Neuronal stem cell (in vitro differentiated cells): Measurements from ENCODE around the gene GPR17.

Experiments
- DNase-seq: peaks from one replicate; pipeline ENCODE4 v3.0.0-alpha.2; 2013; ENCODE audit warnings: low spot score
- H2AFZ ChIP-seq: one replicate; pipeline ENCODE4 v1.6.1; 2013; ENCODE audit warnings: mild to moderate bottlenecking, low read length, inconsistent platforms
- H2AK5ac ChIP-seq: 2 replicates; pipeline ENCODE4 v1.6.1; 2013; ENCODE audit warnings: low read depth, mild to moderate bottlenecking, inconsistent platforms, low read length, moderate library complexity, mixed read lengths
- H2BK120ac ChIP-seq: 2 replicates; pipeline ENCODE4 v1.6.1; 2013; ENCODE audit warnings: low read depth, mild to moderate bottlenecking, inconsistent platforms, low read length, moderate library complexity, mixed read lengths
- H2BK12ac ChIP-seq: one replicate; pipeline ENCODE4 v1.6.1; 2013; ENCODE audit warnings: low read length, inconsistent platforms
- H2BK15ac ChIP-seq: 2 replicates; pipeline ENCODE4 v1.6.1; 2013; ENCODE audit warnings: mild to moderate bottlenecking, low read length, inconsistent platforms, mixed read lengths
- H2BK5ac ChIP-seq: one replicate; pipeline ENCODE4 v1.6.1; 2013; ENCODE audit warnings: inconsistent platforms, mild to moderate bottlenecking, low read length, moderate library complexity
- H3K14ac ChIP-seq: one replicate; pipeline ENCODE4 v1.6.1; 2013; ENCODE audit warnings: low read length, inconsistent platforms
- H3K18ac ChIP-seq: 2 replicates; pipeline ENCODE4 v1.6.1; 2013; ENCODE audit warnings: low read length, inconsistent platforms
- H3K23ac ChIP-seq: 2 replicates; pipeline ENCODE4 v1.6.1; 2013; ENCODE audit warnings: low read depth, mild to moderate bottlenecking, mixed read lengths, low read length, inconsistent platforms; ENCODE audit not compliant: poor library complexity
- H3K27ac ChIP-seq: replicated peaks from 3 replicates; pipeline ENCODE4 v1.5.1; 2013; ENCODE audit warnings: low read length, inconsistent platforms
- H3K27me3 ChIP-seq, 3 experiments: 2 replicates each; pipeline ENCODE4 v1.6.1; 2013; ENCODE audit warnings: low read length in 3 of 3, mild to moderate bottlenecking in 2 of 3, inconsistent platforms in 1 of 3, low read depth in 1 of 3, mixed read lengths in 1 of 3, moderate library complexity in 1 of 3; ENCODE audit not compliant: control insufficient read depth in 3 of 3, insufficient read depth in 3 of 3
- H3K36me3 ChIP-seq, 2 donors: replicated peaks in 1 of 2; 2 replicates each; pipeline ENCODE4 v1.6.1; 2013; ENCODE audit warnings: low read length in 2 of 2; ENCODE audit not compliant: control insufficient read depth in 2 of 2, insufficient read depth in 2 of 2
- H3K4ac ChIP-seq: 2 replicates; pipeline ENCODE4 v1.6.1; 2013; ENCODE audit warnings: inconsistent platforms, mild to moderate bottlenecking, low read length, moderate library complexity
- H3K4me1 ChIP-seq, 2 donors: 1 replicate in 1 of 2; 2 replicates in 1 of 2; pipeline ENCODE4 v1.6.1; 2013; ENCODE audit warnings: low read length in 2 of 2, low read depth in 1 of 2; ENCODE audit not compliant: control insufficient read depth in 2 of 2, insufficient read depth in 1 of 2
- H3K4me2 ChIP-seq: one replicate; pipeline ENCODE4 v1.6.1; 2013; ENCODE audit warnings: mild to moderate bottlenecking, low read length, inconsistent platforms; ENCODE audit not compliant: insufficient read depth, poor library complexity, severe bottlenecking
- H3K4me3 ChIP-seq, 2 donors: 2 replicates each; pipeline ENCODE4 v1.5.1; 2013; ENCODE audit warnings: low read length in 2 of 2, mild to moderate bottlenecking in 2 of 2, inconsistent platforms in 1 of 2, moderate library complexity in 1 of 2
- H3K79me1 ChIP-seq: one replicate; pipeline ENCODE4 v1.6.1; 2013; ENCODE audit warnings: low read depth, mild to moderate bottlenecking, inconsistent platforms, low read length, moderate library complexity
- H3K9ac ChIP-seq: one replicate; pipeline ENCODE4 v1.6.1; 2013; ENCODE audit warnings: mild to moderate bottlenecking, low read depth, low read length, inconsistent platforms; ENCODE audit not compliant: poor library complexity
- H3K9me3 ChIP-seq, 2 donors: replicated peaks in 1 of 2; 2 replicates each; pipeline versions ENCODE3 to v1.6.1; 2013; ENCODE audit warnings: low read length in 2 of 2, mild to moderate bottlenecking in 2 of 2, inconsistent platforms in 1 of 2, low read depth in 1 of 2, mixed read lengths in 1 of 2, moderate library complexity in 1 of 2; ENCODE audit not compliant: control insufficient read depth in 2 of 2, insufficient read depth in 1 of 2
- H4K8ac ChIP-seq: one replicate; pipeline ENCODE4 v1.6.1; 2013; ENCODE audit warnings: low read depth, mild to moderate bottlenecking, inconsistent platforms, low read length, moderate library complexity
- H4K91ac ChIP-seq: one replicate; pipeline ENCODE4 v1.6.1; 2013; ENCODE audit warnings: low read length, low read depth, mild to moderate bottlenecking, inconsistent platforms; ENCODE audit not compliant: poor library complexity
- WGBS, 2 donors: extraction: QIAGEN DNeasy Blood & Tissue Kit; methylation state at CpG; one replicate each; pipeline ENCODE4 v1.1.7; 2013; ENCODE audit warnings: missing lambda C conversion rate in 2 of 2, mixed read lengths in 1 of 2; ENCODE audit not compliant: insufficient read length in 2 of 2, insufficient replicate concordance in 1 of 2; ENCODE audit errors: extremely low coverage in 2 of 2; 5-methylcytosine and 5-hydroxymethylcytosine counted together

Gene GPR17

GRCh38 chr2:127628767-127629614 is 17.0 kb upstream of the GPR17 start:
- Histone ChIP-seq H3K9me3 (no peaks in the 10 kb centered on the region), H4K91ac (no peak overlapping the region), H3K4ac (no peak overlapping the region), H3K4me2 (no peak overlapping the region), H3K18ac (peak overlapping the region; percentile 49), H3K4me3 (no peak overlapping the region), H2BK5ac (peak overlapping the region; percentile 61), H2BK15ac (no peak overlapping the region), H2BK12ac (peak overlapping the region; percentile 84), H3K27me3 (no peaks in the 10 kb centered on the region), H3K23ac (peak overlapping the region; percentile 53), H3K27ac (no peak overlapping the region), H3K9ac (no peak overlapping the region), H3K14ac (no peak overlapping the region), H2BK120ac (peak overlapping the region; percentile 41), H3K4me1 (no peaks in the 10 kb centered on the region), H3K79me1 (peaks cover 4% of the 10 kb centered on the region), H4K8ac (no peak overlapping the region), H3K36me3 (no peaks in the 10 kb centered on the region), H2AK5ac (no peak overlapping the region), H2AFZ (no peak overlapping the region)
- WGBS, 2 donors, result no CpG with 5 or more reads among the region's 17 CpGs
- DNase-seq, result no peak

GRCh38 chr2:127629637-127630036 is 16.3 kb upstream of the GPR17 start:
- H2AK5ac ChIP-seq, result no peak overlapping the region
- H3K9ac ChIP-seq, result no peak overlapping the region
- no peak overlapping the region for H3K18ac ChIP-seq
- peak overlapping the region; percentile 61 for H2BK5ac ChIP-seq
- peaks cover 4% of the 10 kb centered on the region for H3K79me1 ChIP-seq
- peak overlapping the region; percentile 84 for H2BK12ac ChIP-seq
- H2BK15ac ChIP-seq, result no peak overlapping the region
- peak overlapping the region; percentile 65 for H4K8ac ChIP-seq
- no peaks in the 10 kb centered on the region for H3K9me3 ChIP-seq
- no peak for DNase-seq
- H3K4me3 ChIP-seq, result no peak overlapping the region
- no peak overlapping the region for H4K91ac ChIP-seq
- no peak overlapping the region for H2AFZ ChIP-seq
- H3K27ac ChIP-seq, result no peak overlapping the region
- H3K4me1 ChIP-seq, result no peaks in the 10 kb centered on the region
- peak overlapping the region; percentile 53 for H3K23ac ChIP-seq
- no peaks in the 10 kb centered on the region for H3K27me3 ChIP-seq
- H2BK120ac ChIP-seq, result peak overlapping the region; percentile 41
- H3K4ac ChIP-seq, result peak overlapping the region; percentile 53
- H3K14ac ChIP-seq, result peak overlapping the region; percentile 71
- H3K4me2 ChIP-seq, result no peak overlapping the region
- no CpG with 5 or more reads among the region's 9 CpGs for WGBS, 2 donors
- no peaks in the 10 kb centered on the region for H3K36me3 ChIP-seq

GRCh38 chr2:127630096-127630863 is 15.7 kb upstream of the GPR17 start:
- Histone ChIP-seq H3K9ac (no peak overlapping the region), H3K36me3 (no peaks in the 10 kb centered on the region), H3K23ac (peak overlapping the region; percentile 62), H2BK120ac (no peak overlapping the region), H3K27me3 (no peaks in the 10 kb centered on the region), H2BK5ac (no peak overlapping the region), H3K9me3 (no peaks in the 10 kb centered on the region), H3K18ac (no peak overlapping the region), H2AK5ac (no peak overlapping the region), H3K4me3 (no peak overlapping the region), H4K91ac (no peak overlapping the region), H3K4me1 (no peaks in the 10 kb centered on the region), H3K79me1 (peaks cover 4% of the 10 kb centered on the region), H2BK15ac (peak overlapping the region; percentile 10), H2BK12ac (no peak overlapping the region), H3K14ac (peak overlapping the region; percentile 71), H3K4ac (no peak overlapping the region), H2AFZ (no peak overlapping the region), H4K8ac (peak overlapping the region; percentile 65), H3K27ac (no peak overlapping the region), H3K4me2 (no peak overlapping the region)
- WGBS, 2 donors, result no CpG with 5 or more reads among the region's 10 CpGs
- DNase-seq, result no peak
